ENCODE data around the gene LPA.
"Not testable (repeated sequence)": the region's sequence is repeated elsewhere in the genome, so short reads cannot be mapped to it uniquely, and the experiment has no call there.

LPA gene

GRCh38 chr6:160583794-160584193 is 80.3 kb downstream of the LPA start:
- no peak for TF ChIP-seq CTCF (IDR thresholded peaks at IDR 0.05; ENCODE audit: low read depth, low read length)
- H3K4me3 ChIP-seq (ENCODE audit: low read depth, low read length): no peak overlapping the region
- DNase-seq: no peak
- H3K27ac ChIP-seq: no peak overlapping the region
- no peaks in the 10 kb centered on the region for H3K36me3 ChIP-seq
- H3K9me3 ChIP-seq (ENCODE audit: severe bottlenecking): no peaks in the 10 kb centered on the region
- H3K27me3 ChIP-seq (ENCODE audit: insufficient read depth, low read depth, severe bottlenecking): peaks cover 3% of the 10 kb centered on the region

- Histone ChIP-seq H3K4me3 (ENCODE audit: low read depth, low read length) (no peak overlapping the region), H3K9me3 (ENCODE audit: severe bottlenecking) (no peaks in the 10 kb centered on the region), H3K27me3 (ENCODE audit: insufficient read depth, low read depth, severe bottlenecking) (peaks cover 10% of the 10 kb centered on the region), H3K27ac (no peak overlapping the region), H3K36me3 (no peaks in the 10 kb centered on the region)
- TF ChIP-seq CTCF (IDR thresholded peaks at IDR 0.05; ENCODE audit: low read depth, low read length): no peak
- no peak for DNase-seq
Measured at GRCh38 chr6:160581406-160581805, 82.7 kb downstream of the LPA start.

GRCh38 chr6:160578515-160578914 is 85.6 kb downstream of the LPA start:
- not testable (repeated sequence) for H3K4me3 ChIP-seq (ENCODE audit: low read depth, low read length); H3K9me3 ChIP-seq (ENCODE audit: severe bottlenecking); H3K27ac ChIP-seq; DNase-seq; H3K36me3 ChIP-seq
- peaks cover 12% of the 10 kb centered on the region for H3K27me3 ChIP-seq (ENCODE audit: insufficient read depth, low read depth, severe bottlenecking)

- TF ChIP-seq CTCF (IDR thresholded peaks at IDR 0.05; ENCODE audit: low read depth, low read length): no peak
- no peaks in the 10 kb centered on the region for H3K9me3 ChIP-seq (ENCODE audit: severe bottlenecking)
- no peak overlapping the region for H3K27ac ChIP-seq
- DNase-seq: no peak
- H3K4me3 ChIP-seq (ENCODE audit: low read depth, low read length): no peak overlapping the region
- peaks cover 29% of the 10 kb centered on the region for H3K27me3 ChIP-seq (ENCODE audit: insufficient read depth, low read depth, severe bottlenecking)
- H3K36me3 ChIP-seq: no peaks in the 10 kb centered on the region
Measured at GRCh38 chr6:160573943-160574342, 90.1 kb downstream of the LPA start.

- DNase-seq; H3K27ac ChIP-seq; H3K36me3 ChIP-seq; H3K9me3 ChIP-seq (ENCODE audit: severe bottlenecking); H3K4me3 ChIP-seq (ENCODE audit: low read depth, low read length): not testable (repeated sequence)
- H3K27me3 ChIP-seq (ENCODE audit: insufficient read depth, low read depth, severe bottlenecking): peaks cover 22% of the 10 kb centered on the region
Measured at GRCh38 chr6:160571201-160571600, 92.9 kb downstream of the LPA start.

GRCh38 chr6:160544802-160545201 is 119.3 kb downstream of the LPA start:
- H3K4me3 ChIP-seq (ENCODE audit: low read depth, low read length): no peak overlapping the region
- no peaks in the 10 kb centered on the region for H3K36me3 ChIP-seq
- H3K27ac ChIP-seq: no peak overlapping the region

More at GRCh38 chr6:160544802-160545201, 119.3 kb downstream of the LPA start:
- DNase-seq: no peak
- no peak for TF ChIP-seq CTCF (IDR thresholded peaks at IDR 0.05; ENCODE audit: low read depth, low read length)
- Histone ChIP-seq H3K27me3 (ENCODE audit: insufficient read depth, low read depth, severe bottlenecking) (peaks cover 34% of the 10 kb centered on the region), H3K9me3 (ENCODE audit: severe bottlenecking) (no peaks in the 10 kb centered on the region)

All from WERI-Rb-1 (cell line).